ENCODE measurements around the gene UBN2.

The UBN2 gene

DNA sequence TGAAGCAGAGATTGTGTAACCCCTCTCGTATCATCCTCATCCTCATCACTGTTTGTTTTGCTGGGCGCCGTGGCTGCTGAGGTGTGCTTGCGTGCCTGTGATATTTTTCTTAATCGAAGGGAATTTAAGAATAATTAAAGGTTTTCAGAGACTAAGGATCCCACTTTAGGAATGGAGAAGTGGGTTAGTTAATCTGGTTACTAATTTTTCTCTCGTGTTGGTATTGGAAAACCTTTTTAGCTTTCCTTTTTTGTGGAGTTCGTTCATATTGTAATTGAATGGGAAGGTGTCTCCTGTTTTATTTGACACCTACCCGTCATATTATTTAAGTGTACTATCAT is 1.3 kb downstream of the UBN2 start:
- DNase-seq (ENCODE audit: low read depth in 2 of 2) = peak in 1 of 2 donors; percentile 0

DNA sequence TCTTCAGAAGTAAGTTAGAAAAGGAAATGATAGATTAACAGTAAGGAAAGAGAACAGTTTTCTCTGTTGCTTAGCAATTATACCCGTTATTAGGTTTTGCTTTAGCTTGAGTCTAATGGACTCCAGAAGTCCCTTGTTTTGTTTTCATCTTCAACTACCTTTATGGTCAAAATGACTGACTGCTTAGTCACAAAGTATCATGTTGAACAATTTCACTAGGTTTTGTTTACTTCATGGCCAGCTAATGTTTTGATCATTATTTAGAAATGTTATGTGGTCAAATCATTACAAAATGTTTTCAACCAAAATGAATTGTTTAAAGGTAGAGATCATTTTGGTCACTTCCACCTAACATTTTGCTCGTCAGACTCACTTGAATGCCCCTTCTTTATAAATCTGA is 1.9 kb downstream of the UBN2 start:
- no peak for DNase-seq (ENCODE audit: low read depth in 2 of 2)

DNA sequence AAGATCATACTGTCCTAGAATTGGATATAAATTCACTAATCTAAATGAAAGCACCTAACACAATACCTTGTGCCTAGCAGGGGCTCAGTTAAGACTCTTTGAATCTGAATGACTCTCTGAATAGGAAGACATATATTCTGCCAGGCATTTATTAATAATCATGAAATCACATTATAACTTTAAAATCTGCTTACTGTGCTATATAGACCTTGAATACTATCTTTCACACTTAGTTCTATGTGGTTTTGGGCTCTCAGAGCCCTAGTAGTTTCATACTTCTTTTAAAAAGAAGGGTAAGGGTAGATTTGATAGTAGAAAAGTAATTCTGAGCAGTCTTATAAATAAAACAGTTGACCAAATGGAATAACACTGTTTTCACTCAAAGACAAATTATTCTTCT is 10.2 kb downstream of the UBN2 start:
- DNase-seq (ENCODE audit: low read depth in 2 of 2) = no peak

- no peak for DNase-seq (ENCODE audit: low read depth in 2 of 2)
Measured at GRCh38 chr7:139242741-139243281, 11.8 kb downstream of the UBN2 start.

- DNase-seq (ENCODE audit: low read depth in 2 of 2) = no peak
Measured at GRCh38 chr7:139245401-139245800, 14.4 kb downstream of the UBN2 start.

- DNase-seq (ENCODE audit: low read depth in 2 of 2) = no peak
Measured at GRCh38 chr7:139246494-139246893, 15.5 kb downstream of the UBN2 start.

GRCh38 chr7:139246905-139247304 is 15.9 kb downstream of the UBN2 start:
- no peak for DNase-seq (ENCODE audit: low read depth in 2 of 2)

GRCh38 chr7:139249179-139249810 is 18.3 kb downstream of the UBN2 start:
- DNase-seq (ENCODE audit: low read depth in 2 of 2) = no peak

DNA sequence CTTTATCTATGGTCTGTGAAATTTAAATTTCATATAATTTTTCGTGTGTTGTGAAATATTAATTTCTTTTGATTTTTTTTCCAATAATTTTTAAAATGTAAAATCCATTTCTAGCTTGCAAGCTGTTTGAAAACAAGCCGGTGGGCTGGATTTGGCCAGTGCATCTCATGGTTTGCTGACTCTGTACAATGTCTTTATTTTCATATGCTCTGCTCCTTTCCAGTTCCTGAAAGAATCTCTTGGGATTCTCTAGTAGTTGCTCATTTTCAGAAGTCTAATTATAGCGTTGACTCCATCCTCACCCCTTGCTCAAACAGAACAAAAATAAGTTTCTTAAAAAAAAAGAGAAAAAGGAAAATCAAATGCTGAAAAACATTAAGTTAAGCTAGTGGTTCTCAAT is 21.4 kb downstream of the UBN2 start:
- no peak for DNase-seq (ENCODE audit: low read depth in 2 of 2)

DNA sequence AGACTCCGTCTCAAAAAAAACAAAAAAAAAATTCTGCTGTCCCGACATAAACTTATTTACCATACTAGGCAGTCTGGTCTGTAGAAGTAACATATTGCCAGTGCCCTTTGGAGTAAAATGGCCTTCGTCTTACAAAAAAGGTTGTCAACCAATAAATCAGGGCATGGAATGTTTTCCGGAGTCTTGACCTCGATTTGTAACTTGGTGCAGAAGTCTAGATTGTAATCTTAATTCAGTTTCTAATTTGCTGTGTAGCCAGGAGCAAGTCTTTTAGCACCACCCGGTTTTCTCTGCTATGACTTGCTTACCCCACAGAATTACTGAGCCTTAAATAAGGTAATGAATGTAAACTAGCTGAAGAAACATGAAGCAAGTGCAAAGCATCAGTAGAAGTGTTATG is 23.2 kb downstream of the UBN2 start:
- DNase-seq (ENCODE audit: low read depth in 2 of 2) = no peak

GRCh38 chr7:139254728-139255127 is 23.7 kb downstream of the UBN2 start:
- no peak for DNase-seq (ENCODE audit: low read depth in 2 of 2)

DNA sequence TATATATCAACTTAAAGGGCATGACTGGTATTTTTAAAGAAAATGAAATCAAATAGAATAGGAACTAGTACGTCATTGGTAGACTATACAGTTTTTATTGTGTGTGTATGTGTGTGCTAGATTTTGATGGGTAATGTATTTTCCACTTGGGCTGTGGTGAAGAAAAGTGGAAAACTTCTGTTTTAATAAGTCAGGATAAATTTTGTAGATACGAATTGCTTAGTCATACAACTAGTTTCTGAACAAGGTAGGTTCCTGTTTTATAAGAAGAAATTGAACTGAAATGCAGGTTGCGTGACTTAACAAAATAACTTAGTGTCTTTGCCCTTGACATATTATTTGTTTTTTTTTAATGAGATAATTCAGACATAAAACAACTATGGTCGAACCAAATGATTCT is 24.3 kb downstream of the UBN2 start:
- DNase-seq (ENCODE audit: low read depth in 2 of 2) = no peak

DNA sequence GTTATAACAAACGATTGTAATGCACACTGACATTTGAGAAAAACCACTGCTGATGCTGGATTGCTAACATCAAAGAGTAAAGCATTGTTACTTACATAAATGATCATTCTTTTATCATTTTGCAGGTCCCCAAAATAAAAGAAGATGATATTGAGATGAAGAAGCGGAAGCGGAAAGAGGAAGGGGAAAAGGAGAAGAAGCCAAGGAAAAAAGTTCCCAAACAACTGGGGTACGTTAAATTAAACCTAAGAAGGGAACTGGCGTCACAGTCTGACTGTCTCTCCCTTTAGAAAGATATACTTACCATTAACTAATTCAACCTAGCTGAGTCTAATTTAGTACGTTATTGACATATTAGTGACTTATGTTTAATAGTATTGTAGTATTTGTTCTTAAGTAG is 28.1 kb downstream of the UBN2 start:
- no peak for DNase-seq (ENCODE audit: low read depth in 2 of 2)

DNA sequence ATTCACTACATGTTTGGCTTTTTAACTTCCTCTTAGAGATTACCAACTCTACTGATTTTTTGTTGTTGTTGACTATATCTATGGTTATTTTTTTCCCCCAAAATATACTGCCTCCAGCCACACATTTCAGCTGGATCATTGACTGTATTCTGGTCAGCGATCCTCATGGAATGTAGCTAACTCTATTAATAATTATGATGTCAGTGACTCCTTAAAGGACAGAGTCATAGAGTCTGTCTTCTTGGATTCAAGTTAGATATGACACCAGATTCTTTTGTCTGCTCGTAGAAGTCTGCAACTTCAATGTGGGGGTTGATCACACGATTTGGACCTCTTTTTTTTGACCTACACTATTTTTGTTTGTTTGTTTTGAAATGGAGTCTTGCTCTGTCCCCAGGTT is 33.2 kb downstream of the UBN2 start:
- DNase-seq (ENCODE audit: low read depth in 2 of 2) = no peak

DNA sequence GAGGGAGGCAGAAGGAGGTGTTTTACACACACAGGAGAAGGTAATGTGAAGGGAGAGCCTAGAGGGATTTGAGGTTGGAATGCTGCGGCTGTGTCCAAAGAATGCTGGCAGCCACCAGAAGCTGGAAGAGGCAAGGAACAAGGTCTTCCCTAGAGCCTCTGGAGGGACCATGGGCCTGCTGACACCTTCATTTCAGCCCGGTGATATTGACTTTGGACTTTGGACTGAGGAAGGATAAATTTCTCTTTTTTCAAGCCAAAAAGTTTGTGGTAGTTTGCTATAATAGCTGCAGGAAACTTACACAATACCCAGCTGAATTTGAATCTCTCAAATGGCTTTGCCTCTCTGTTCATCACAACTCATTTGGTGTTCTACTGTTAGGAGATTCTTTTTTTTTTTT is 34.6 kb downstream of the UBN2 start:
- DNase-seq (ENCODE audit: low read depth in 2 of 2) = no peak

- no peak for DNase-seq (ENCODE audit: low read depth in 2 of 2)
Measured at GRCh38 chr7:139271718-139272628, 40.9 kb downstream of the UBN2 start.

DNA sequence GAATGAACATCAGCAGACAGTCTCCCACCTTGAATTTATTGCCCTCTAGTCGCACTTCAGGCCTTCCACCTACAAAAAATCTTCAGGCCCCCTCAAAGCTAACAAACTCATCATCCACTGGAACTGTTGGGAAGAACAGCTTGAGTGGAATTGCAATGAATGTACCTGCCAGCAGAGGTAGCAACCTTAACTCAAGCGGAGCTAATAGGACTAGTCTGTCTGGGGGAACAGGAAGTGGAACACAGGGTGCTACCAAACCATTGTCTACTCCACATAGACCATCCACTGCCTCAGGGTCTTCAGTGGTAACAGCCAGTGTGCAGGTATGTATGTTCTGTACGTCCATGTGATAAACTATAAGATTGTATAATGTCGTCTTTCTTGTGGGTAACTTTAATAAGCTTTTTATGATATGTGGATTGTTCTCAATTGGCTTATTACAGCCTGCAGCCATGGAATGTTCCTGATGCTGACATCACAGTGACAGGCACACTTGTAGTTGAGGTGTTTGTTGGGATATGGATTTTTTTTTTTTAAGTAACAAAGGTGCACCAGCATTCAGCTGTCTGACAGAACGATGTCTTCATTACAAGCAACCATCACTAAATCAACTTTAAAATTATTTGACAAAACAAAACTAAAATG is 53.3 kb downstream of the UBN2 start:
- DNase-seq (ENCODE audit: low read depth in 2 of 2) = no peak

GRCh38 chr7:139286144-139286543 is 55.1 kb downstream of the UBN2 start:
- DNase-seq (ENCODE audit: low read depth in 2 of 2) = no peak

DNA sequence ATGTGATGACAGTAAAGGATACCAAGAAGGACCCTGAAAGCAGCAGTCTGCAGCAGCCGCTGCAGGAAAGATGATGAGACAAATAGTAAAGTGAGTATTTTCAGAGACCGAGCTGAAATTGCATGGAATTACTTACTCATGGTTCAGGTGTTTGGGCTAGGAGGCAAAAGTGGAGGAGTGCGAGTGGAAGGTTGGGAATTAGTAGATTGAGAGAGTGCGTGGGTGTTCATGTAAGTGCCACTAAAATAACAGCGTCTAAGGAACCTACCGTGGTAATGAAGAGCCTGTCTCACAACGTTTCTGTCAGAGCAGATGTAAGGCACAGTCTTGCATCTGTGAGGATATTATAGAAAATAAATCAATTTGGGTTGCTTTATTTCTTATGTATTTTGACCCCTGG is 61.8 kb downstream of the UBN2 start:
- no peak for DNase-seq (ENCODE audit: low read depth in 2 of 2)

- no peak for DNase-seq (ENCODE audit: low read depth in 2 of 2)
Measured at GRCh38 chr7:139293534-139293933, 62.5 kb downstream of the UBN2 start.

DNA sequence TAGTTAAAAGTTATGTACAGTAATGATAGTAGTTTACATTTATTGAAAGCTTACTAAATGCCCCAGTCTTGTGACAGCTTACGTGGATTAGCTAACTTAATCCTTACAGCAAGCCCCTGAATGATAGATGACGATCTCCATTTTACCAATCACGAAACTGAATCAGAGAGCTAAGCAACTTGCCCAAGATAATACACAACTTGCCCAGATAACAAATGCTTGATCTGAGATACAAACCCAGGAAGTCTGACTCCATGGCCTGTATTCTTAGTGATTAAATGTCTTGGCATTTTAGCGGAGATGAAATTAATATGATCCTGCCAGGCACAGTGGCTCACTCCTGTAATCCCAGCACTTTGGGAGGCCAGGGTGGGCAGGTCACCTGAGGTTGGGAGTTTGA is 63.2 kb downstream of the UBN2 start:
- DNase-seq (ENCODE audit: low read depth in 2 of 2) = no peak

- no peak for DNase-seq (ENCODE audit: low read depth in 2 of 2)
Measured at GRCh38 chr7:139294951-139295575, 64.0 kb downstream of the UBN2 start.

Data from stimulated activated CD8-positive, alpha-beta memory T cell treated with anti-CD3 and anti-CD28 coated beads, Interleukin-2, amount 100 ng/mL, for 48 hours (primary cell).